CD4-positive, alpha-beta T cell treated with Interleukin-15 for 4 hours (primary cell): ENCODE data around the gene FBXO17.
"Not testable (repeated sequence)": the region's sequence is repeated elsewhere in the genome, so short reads cannot be mapped to it uniquely, and the experiment has no call there.

ENCODE experiments used
- DNase-seq: peaks from one replicate; pipeline ENCODE4 v3.0.0-alpha.2; 2020; ENCODE audit warnings: low spot score

Gene FBXO17

GRCh38 chr19:38944981-38945506 lies 30.5 kb downstream of the FBXO17 start:
- no peak for DNase-seq

GRCh38 chr19:38942471-38943181 lies 32.9 kb downstream of the FBXO17 start:
- no peak for DNase-seq

- no peak for DNase-seq
These were observed 33.6 kb downstream of the FBXO17 start for GRCh38 chr19:38941979-38942378.

- not testable (repeated sequence) for DNase-seq
These were observed 34.1 kb downstream of the FBXO17 start for GRCh38 chr19:38941466-38941865.

GRCh38 chr19:38939957-38940356 lies 35.6 kb downstream of the FBXO17 start:
- DNase-seq, result no peak

- DNase-seq, result no peak
These were observed 42.0 kb downstream of the FBXO17 start for GRCh38 chr19:38933544-38933943.

- peak; percentile 45 for DNase-seq
These were observed 42.9 kb downstream of the FBXO17 start for GRCh38 chr19:38932425-38933179.

- no peak for DNase-seq
These were observed 44.1 kb downstream of the FBXO17 start for GRCh38 chr19:38931521-38931793.

GRCh38 chr19:38930776-38931520 lies 44.6 kb downstream of the FBXO17 start, which contains the start of gene MRPS12:
TSS of gene MRPS12 (plus strand) at chr19:38930944. CDS start at chr19:38931295, 351 bp downstream.
- DNase-seq, result peak; percentile 99

- DNase-seq, result peak; percentile 93
These were observed 45.4 kb downstream of the FBXO17 start, which contains the start of gene SARS2 for GRCh38 chr19:38929929-38930775. TSS of gene SARS2 (minus strand) at chr19:38930763. CDS start at chr19:38930736, 27 bp downstream.

GRCh38 chr19:38928391-38929001 lies 47.0 kb downstream of the FBXO17 start:
- DNase-seq, result peak; percentile 31

GRCh38 chr19:38924388-38924787 lies 51.2 kb downstream of the FBXO17 start:
- peak; percentile 50 for DNase-seq

GRCh38 chr19:38922482-38922881 lies 53.1 kb downstream of the FBXO17 start:
- DNase-seq, result no peak

- no peak for DNase-seq
These were observed 53.9 kb downstream of the FBXO17 start for GRCh38 chr19:38921420-38922274.

- no peak for DNase-seq
These were observed 54.7 kb downstream of the FBXO17 start for GRCh38 chr19:38920602-38921419.

GRCh38 chr19:38919837-38920601 lies 55.5 kb downstream of the FBXO17 start:
- DNase-seq, result no peak

- DNase-seq, result no peak
These were observed 57.0 kb downstream of the FBXO17 start for GRCh38 chr19:38918526-38918925.

GRCh38 chr19:38917921-38918491 lies 57.5 kb downstream of the FBXO17 start:
- no peak for DNase-seq
